Nephron (organoid): ENCODE results near the gene GNE.

Source experiments
- H3K27ac Mint-ChIP-seq, 3 experiments: 2 replicates each; pipeline ENCODE4 v1.8.0; 2020; ENCODE audit warnings: mixed read lengths in 3 of 3, mild to moderate bottlenecking in 2 of 3, moderate library complexity in 1 of 3
- H3K27me3 Mint-ChIP-seq: 2 replicates; pipeline ENCODE4 v1.8.0; 2021; ENCODE audit warnings: low read depth, mild to moderate bottlenecking, moderate library complexity, mixed read lengths
- H3K36me3 Mint-ChIP-seq: 2 replicates; pipeline ENCODE4 v1.8.0; 2020; ENCODE audit warnings: low read depth, mixed read lengths
- H3K4me1 Mint-ChIP-seq: 2 replicates; pipeline ENCODE4 v1.8.0; 2020; ENCODE audit warnings: mixed read lengths
- H3K4me3 Mint-ChIP-seq, 3 experiments: 2 replicates each; pipeline ENCODE4 v1.8.0; 2020; ENCODE audit warnings: mild to moderate bottlenecking in 3 of 3, mixed read lengths in 3 of 3, moderate library complexity in 2 of 3
- H3K9me3 Mint-ChIP-seq: 2 replicates; pipeline ENCODE4 v1.8.0; 2020; ENCODE audit warnings: mixed read lengths
- CTCF ChIP-seq, 3 experiments: fragments of 200-600 bp; sonication (generic); IDR thresholded peaks; one replicate each; pipeline ENCODE4 v1.5.0; 2021; ENCODE audit warnings: antibody characterized with exemption in 3 of 3; ENCODE audit not compliant: unreplicated experiment in 3 of 3

Gene GNE

GRCh38 chr9:36286388-36286787 lies 28.1 kb upstream of the GNE start:
- Mint-ChIP-seq H3K4me1 (no peaks in the 10 kb centered on the region), H3K36me3 (peaks cover 9% of the 10 kb centered on the region), H3K9me3 (no peaks in the 10 kb centered on the region), H3K27me3 (no peaks in the 10 kb centered on the region), H3K27ac (peak overlapping the region in 1 of 3 experiments; percentile 11), H3K4me3 (no peak overlapping the region)
- no peak for TF ChIP-seq CTCF (IDR thresholded peaks at IDR 0.05; ENCODE audit: unreplicated experiment in 3 of 3)

GRCh38 chr9:36284226-36284625 lies 26.0 kb upstream of the GNE start:
- Mint-ChIP-seq H3K36me3 (peaks cover 9% of the 10 kb centered on the region), H3K9me3 (no peaks in the 10 kb centered on the region)
- no peak for TF ChIP-seq CTCF (IDR thresholded peaks at IDR 0.05; ENCODE audit: unreplicated experiment in 3 of 3)

GRCh38 chr9:36282275-36282674 lies 24.0 kb upstream of the GNE start:
- Mint-ChIP-seq H3K9me3 (no peaks in the 10 kb centered on the region), H3K27ac (no peak overlapping the region), H3K27me3 (no peaks in the 10 kb centered on the region), H3K36me3 (peaks cover 5% of the 10 kb centered on the region), H3K4me3 (no peak overlapping the region), H3K4me1 (no peaks in the 10 kb centered on the region)
- no peak for TF ChIP-seq CTCF (IDR thresholded peaks at IDR 0.05; ENCODE audit: unreplicated experiment in 3 of 3)

More at GRCh38 chr9:36284226-36284625, 26.0 kb upstream of the GNE start:
- H3K27me3 Mint-ChIP-seq = no peaks in the 10 kb centered on the region
- H3K4me3 Mint-ChIP-seq = no peak overlapping the region
- H3K4me1 Mint-ChIP-seq = no peaks in the 10 kb centered on the region
- H3K27ac Mint-ChIP-seq = no peak overlapping the region

GRCh38 chr9:36280989-36281388 lies 22.7 kb upstream of the GNE start:
- no peak for TF ChIP-seq CTCF (IDR thresholded peaks at IDR 0.05; ENCODE audit: unreplicated experiment in 3 of 3)
- no peak overlapping the region for H3K4me3 Mint-ChIP-seq
- peaks cover 7% of the 10 kb centered on the region for H3K4me1 Mint-ChIP-seq
- no peak overlapping the region for H3K27ac Mint-ChIP-seq
- no peaks in the 10 kb centered on the region for H3K9me3 Mint-ChIP-seq
- no peaks in the 10 kb centered on the region for H3K27me3 Mint-ChIP-seq
- H3K36me3 Mint-ChIP-seq = peaks cover 5% of the 10 kb centered on the region

GRCh38 chr9:36278243-36278642 lies 20.0 kb upstream of the GNE start:
- TF ChIP-seq CTCF (IDR thresholded peaks at IDR 0.05; ENCODE audit: unreplicated experiment in 3 of 3) = no peak
- Mint-ChIP-seq H3K27ac (peak overlapping the region in 1 of 3 experiments; percentile 50), H3K9me3 (no peaks in the 10 kb centered on the region), H3K36me3 (no peaks in the 10 kb centered on the region), H3K4me3 (no peak overlapping the region), H3K4me1 (peaks cover 14% of the 10 kb centered on the region), H3K27me3 (no peaks in the 10 kb centered on the region)

GRCh38 chr9:36276781-36277181 lies 18.5 kb upstream of the GNE start:
- Mint-ChIP-seq H3K27me3 (no peaks in the 10 kb centered on the region), H3K36me3 (peaks cover 4% of the 10 kb centered on the region), H3K4me1 (peaks cover 14% of the 10 kb centered on the region), H3K27ac (peak overlapping the region; percentile 58 to 91 (median 75)), H3K4me3 (peak overlapping the region; percentile 62 to 82 (median 78)), H3K9me3 (no peaks in the 10 kb centered on the region)
- no peak for TF ChIP-seq CTCF (IDR thresholded peaks at IDR 0.05; ENCODE audit: unreplicated experiment in 3 of 3)
